ENCODE data around the gene NOP58.
"Not testable (repeated sequence)": the region's sequence is repeated elsewhere in the genome, so short reads cannot be mapped to it uniquely, and the experiment has no call there.

Gene NOP58, protein sequence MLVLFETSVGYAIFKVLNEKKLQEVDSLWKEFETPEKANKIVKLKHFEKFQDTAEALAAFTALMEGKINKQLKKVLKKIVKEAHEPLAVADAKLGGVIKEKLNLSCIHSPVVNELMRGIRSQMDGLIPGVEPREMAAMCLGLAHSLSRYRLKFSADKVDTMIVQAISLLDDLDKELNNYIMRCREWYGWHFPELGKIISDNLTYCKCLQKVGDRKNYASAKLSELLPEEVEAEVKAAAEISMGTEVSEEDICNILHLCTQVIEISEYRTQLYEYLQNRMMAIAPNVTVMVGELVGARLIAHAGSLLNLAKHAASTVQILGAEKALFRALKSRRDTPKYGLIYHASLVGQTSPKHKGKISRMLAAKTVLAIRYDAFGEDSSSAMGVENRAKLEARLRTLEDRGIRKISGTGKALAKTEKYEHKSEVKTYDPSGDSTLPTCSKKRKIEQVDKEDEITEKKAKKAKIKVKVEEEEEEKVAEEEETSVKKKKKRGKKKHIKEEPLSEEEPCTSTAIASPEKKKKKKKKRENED

DNA sequence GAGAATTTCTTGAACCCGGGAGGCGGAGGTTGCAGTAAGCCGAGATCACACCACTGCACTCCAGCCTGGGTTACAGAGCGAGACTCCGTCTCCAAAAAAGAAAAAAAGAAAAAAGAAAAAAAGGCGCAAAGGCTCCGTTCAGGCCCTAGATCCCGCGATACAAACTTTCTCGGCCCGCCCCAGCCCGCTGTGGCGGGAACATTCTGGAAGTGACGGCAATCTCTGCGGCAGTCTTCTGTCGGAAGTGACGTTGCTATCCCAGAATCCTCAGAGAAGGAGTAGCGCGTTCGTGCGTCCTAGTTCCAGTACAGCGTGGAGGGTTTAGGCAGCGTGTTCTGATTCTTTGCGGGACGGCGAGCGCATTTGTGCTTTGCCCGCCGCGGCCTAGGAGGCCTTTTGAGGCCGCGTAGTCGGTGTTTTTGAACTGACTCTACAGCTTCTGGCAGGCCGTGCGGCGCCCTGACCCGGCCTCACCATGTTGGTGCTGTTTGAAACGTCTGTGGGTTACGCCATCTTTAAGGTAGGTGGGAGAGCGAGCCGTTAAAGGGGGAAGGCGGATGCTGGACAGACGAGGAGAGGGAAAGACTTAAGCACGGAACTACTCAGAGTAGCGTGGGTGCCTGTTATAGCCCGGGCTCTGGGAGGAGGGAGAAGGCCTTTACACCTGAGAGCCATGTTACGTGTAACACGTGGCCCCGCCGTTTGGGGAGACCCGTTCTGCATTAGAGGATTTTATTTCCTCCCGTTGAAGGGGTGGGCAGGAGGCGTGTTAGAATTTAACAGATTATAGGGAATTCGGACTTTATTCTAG is at the start of gene NOP58:
NOP58 (plus strand) TSS at position 297 of the 811 bp plus-strand sequence; CDS start at position 476, 179 bp downstream.
- peak; percentile 76 for DNase-seq (ENCODE audit: low read depth)

DNA sequence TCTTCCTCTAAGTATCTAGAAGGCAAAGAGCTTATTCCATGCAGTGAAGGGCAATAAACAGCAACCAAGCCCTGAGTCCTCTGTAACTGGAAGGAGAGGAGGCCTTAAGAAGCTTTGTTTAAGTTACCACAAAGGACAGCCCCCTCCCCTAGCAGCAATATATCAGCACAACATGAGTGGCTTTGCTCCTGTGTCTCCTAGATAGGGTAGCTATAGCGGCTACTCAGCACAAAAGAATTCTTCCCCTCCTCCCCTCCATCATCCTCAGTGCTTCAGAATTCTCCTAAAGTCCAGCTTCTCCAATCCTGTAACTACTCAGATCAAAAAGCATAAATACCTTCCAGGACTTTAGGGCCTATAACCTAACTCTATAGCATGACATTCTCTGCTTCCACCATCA is 43.7 kb upstream of the NOP58 start:
- DNase-seq (ENCODE audit: low read depth): no peak

DNA sequence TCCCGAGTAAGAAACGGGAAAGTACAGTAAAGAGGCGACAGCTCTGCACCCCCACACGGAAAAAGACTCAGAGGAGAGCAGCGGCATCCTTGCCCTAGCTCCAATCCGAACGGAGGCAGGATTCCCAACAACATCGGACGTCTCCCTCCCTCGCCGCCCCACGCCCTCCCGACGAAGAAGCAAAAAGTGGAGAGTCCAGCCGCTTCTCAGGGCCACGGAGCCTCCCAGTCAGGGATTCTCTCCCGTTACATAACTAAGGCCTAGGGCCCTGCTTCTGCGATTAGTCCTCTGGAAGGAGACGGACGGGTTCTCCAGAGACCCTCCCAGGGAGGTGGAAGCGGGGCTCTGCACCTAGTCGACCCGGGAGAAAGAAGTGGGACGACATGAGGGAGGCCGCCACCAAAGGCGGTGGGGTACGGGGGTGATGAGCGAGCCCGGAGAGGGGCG is 27.8 kb upstream of the NOP58 start:
- DNase-seq (ENCODE audit: low read depth): peak; percentile 0

DNA sequence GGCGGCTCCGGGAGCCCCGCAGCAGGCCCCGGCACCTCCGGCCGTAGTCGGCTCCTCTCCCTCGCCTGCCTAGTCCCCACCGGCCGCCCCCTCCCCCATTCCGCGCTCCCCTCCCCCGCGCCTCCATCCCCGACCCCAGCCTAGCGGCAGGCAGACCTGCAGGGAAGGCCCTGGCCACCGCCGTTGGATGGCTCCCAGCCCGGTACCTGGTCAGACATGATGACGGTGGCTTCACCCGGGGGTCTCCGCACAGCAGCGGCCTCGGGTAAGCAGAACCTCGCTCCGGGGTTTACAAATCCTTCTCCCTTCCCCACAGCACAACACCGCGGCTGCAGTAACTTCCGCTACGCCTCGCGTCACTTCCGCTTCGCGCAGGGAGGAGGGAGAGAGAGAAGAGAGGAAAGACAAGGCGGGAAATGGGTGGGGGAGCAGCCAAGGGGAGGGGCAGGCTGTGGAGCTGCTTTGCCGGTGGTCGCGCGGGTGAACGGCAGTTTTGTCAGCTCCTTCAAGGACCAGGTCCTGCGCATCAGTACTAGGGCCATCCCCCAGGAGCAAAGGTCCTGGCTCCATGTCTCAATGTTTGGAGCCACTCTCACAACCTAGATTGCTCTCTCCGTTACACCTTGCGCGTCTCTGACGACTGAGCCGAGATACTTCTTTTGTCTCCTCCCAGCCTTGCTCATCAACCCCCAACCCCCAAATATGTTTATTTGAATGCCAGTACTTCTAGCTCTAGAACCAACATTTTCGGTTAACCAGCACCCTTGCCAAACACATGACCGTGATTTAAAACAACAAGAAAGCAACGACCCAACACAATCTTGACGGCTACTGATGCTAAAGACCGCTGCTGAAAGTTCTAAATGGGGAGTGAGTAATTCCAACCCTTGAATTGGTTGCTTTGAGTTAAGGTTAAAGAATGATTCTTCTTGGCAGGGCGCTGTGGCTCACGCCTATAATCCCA is 27.0 kb upstream of the NOP58 start, which contains the start of gene SUMO1:
SUMO1 (minus strand) TSS at position 364 of the 964 bp plus-strand sequence; CDS start at position 218, 146 bp downstream.
- DNase-seq (ENCODE audit: low read depth): peak; percentile 89

DNA sequence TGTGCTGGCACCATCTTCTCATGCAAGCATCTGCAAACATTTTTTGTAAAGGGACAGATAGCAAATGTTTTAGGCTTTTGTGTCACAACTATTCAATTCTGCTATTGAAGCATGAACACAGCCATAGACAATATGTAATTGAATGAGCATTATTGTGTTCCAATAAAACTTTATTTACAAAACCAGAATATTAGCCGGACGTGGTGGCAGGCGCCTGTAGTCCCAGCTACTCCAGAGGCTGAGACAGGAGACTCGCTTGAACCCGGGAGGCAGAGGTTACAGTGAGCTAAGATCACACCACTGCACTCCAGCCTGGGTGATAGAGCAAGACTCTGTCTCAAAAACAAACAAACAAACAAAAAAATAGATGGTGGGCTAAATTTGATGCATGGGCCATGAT is 17.9 kb upstream of the NOP58 start:
- not testable (repeated sequence) for DNase-seq (ENCODE audit: low read depth)

DNA sequence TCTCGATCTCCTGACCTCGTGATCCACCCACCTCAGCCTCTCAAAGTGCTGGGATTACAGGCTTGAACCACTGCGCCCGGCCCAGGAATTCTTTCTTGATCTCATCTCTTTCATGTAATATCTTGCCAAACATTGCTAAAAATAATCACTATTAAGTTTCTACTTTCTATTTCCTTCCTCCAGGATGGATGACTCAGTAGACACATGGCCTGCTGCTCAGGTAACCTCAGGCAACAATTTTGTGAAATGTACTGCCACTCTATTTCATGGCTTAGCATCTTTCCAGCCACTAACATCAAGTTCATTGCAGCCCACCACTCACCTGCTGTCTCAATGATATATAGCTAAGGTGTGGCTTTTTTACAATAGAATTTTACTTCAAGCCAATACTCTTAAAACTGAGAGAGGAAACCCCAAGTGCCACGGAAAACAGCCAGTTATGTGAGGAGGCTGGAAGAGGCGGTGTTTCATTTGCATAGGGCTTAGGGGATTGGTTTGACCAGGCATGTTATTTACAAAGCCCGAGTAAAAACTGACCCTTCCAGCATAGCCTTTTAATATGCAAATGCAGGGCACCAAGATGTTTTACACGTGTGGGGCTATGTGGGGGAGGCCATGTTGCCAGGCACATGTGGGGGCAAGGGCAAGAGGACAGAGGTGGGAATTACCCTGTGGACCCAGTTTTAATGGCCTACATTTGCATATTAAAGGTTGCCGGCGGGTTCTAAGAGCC is 15.9 kb upstream of the NOP58 start:
- DNase-seq (ENCODE audit: low read depth): no peak

DNA sequence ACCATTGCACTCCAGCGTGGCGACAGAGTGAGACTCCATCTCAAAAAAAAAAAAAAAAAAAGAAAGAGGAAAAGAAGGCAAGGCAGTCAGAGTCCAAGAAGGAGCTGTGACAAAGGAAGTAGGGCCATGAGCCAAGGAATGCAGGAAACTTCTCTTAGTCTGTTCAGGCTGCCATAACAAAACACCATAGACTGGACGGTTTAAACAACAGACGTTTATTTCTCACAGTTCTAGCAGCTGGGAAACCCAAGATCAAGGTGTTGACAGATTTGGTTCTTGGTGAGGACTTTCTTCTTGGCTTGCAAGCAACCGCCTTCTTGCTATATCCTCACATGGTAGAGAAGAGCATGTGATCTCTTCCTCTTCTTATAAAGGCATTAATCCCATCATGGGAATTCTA is 14.1 kb upstream of the NOP58 start:
- DNase-seq (ENCODE audit: low read depth): no peak

DNA sequence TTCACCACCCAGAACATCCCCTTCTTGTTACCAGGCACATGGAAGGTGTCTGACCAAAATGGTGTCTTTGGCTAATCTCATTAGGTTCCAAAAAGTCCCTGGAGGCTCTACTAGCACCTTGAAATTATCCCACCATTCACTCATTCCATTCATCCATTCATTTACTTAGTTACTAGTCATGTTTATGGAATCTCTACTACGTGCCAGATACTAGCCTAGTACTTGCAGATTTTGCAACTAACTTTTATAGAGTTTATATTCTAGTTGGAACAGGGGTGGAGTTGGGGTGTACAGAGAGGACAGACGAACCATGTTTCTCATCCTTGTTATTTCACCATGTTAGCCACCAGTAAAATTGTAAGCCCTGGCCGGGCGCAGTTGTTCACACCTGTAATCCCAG is 4.0 kb upstream of the NOP58 start:
- DNase-seq (ENCODE audit: low read depth): no peak

DNA sequence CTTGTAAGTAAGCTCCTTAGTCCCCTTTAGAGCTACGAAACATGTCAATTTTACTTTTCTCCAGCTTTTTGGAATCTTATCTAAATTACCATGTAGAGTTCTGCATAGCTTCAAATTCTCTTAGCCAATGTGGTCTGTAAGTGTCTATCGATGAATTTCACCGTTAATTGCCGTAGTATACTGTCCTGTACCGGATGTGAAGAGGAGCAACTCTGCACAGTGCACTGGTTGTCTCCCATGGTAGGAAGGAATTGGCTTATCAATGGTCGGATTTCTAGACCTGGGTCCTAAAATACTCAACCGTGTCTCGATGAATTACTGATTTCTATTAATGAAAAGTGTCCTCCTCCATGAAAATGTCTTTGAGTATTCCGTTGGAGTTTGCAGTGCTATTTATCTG is 1.9 kb downstream of the NOP58 start:
- no peak for DNase-seq (ENCODE audit: low read depth)

DNA sequence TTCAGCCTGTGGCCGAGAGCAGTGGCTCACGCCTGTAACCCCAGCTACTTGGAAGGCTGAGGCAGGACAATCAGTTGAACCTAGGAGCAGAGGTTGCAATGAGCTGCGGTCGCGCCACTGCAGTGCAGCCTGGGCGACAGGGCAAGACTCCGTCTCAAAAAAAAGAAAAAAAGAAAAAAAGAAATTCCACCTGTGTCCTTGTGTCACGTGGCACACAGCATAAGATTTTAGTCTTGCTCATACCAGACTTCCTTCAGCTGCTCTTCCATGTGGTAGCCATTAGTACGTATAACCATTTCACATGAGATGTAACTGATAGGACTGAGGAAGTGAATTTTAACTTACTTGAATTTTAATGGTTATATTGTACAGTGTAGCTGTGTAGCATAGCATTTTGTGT is 4.0 kb downstream of the NOP58 start:
- no peak for DNase-seq (ENCODE audit: low read depth)

DNA sequence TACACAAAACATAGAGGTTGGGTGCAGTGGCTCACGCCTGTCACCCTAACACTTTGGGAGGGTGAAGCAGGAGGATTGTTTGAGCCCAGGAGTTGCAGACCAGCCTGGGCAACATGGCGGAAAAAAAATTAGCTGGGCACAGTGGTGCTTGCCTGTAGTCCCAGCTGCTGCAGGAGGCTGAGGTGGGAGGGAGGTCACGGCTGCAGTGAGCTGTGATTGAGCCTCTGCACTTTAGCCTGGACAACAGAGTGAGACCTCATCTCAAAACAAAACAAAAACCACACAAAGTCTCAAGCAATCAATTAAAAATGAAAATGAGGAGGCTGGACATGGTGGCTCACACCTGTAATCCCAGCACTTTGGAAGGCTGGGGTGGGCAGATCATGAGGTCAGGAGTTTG is 4.9 kb downstream of the NOP58 start:
- DNase-seq (ENCODE audit: low read depth): no peak

DNA sequence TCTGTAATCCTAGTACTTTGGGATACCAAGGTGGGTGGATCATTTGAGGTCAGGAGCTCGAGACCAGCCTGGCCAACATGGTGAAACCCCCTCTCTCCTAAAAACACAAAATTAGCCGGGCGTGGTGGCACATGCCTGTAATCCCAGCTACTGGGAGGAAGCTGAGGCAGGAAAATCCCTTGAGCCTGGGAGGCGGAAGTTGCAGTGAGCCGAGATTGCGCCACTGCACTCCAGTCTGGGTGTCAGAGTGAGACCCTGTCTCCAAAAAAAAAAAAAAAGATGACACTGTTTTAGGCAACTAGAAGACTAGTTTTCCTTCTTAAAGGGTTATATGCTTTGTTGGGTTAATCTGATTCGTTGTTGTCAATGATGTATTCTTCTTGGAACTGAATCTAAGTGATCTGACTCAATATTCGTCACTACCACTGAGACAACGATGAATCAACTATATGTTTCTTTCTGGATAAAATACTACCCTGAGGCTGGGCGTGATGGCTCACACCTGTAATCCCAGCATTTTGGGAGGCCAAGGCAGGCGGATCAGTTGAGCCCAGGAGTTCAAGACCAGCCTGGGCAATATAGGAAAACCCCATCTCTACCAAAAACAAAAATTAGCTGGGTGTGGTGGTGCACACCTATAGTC is 10.6 kb downstream of the NOP58 start:
- not testable (repeated sequence) for DNase-seq (ENCODE audit: low read depth)

DNA sequence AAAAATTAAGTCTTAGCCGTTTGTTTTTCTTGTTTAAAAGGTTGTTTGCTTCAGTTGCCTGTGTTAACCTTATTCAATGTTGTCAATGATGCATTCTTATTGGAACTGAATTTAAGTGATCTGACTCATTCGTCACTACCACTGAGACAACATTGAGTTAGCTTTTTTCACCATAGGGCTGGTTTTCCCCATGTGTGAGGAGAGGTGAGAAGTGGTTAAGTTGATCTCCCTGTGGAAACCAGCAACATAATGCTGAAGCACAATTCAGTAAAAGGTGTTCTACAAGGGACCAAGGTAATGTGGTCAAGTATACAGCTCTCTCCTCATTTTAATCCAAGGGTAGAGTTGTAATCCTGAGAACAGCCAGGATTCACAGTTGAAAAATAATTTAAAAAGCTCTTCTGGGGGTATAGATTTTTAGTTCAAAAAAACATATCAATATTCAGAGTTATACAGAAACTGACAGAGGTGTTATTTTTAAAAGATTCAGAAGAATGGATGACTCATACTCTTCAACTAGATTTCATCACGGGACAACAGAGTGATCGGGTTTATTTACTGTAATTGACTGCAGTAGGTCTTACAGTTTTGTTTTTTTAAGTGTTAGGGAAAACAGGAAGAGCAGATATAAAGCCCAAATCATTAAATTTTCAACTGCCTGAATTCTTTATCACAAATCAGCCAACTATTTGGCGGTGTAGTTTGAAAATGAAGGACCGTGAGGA is 12.6 kb downstream of the NOP58 start:
- no peak for DNase-seq (ENCODE audit: low read depth)

DNA sequence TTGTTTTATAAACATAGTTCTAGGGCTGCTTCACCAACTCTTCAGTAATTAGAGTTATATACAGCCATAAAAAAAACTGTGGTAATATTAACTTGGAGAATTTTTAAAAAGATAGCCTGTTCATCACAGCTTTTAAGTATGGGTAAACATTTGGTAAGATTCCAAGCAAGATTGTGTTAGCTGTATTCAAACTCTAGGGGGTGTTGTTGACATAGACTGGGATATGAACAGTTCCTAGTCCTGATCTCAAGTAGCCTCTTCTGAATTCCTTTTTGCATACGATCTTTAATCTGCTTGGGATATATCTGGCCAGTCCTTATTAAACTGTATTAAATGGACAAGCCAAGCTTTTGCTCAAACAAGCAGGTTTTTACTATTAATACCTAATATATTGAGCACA is 13.4 kb downstream of the NOP58 start:
- DNase-seq (ENCODE audit: low read depth): no peak

DNA sequence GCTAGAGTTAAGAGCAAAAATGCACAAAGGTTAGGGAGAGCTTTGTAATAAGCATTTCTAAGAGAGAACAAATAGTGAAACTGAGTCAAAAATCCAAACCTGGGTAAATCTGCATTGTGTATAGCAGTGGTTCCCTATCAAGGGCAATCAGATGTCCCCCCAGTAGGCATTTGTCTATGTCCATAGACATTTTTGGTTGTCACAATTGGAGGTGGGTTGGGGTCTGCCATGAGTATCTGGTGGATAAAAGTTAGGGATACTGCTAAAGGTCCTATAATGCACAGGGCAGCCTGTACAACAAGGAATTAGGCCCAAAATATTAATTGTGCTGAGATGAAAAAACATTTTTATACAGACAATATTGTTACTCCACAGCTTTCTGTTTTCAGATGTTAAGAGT is 21.0 kb downstream of the NOP58 start:
- no peak for DNase-seq (ENCODE audit: low read depth)

DNA sequence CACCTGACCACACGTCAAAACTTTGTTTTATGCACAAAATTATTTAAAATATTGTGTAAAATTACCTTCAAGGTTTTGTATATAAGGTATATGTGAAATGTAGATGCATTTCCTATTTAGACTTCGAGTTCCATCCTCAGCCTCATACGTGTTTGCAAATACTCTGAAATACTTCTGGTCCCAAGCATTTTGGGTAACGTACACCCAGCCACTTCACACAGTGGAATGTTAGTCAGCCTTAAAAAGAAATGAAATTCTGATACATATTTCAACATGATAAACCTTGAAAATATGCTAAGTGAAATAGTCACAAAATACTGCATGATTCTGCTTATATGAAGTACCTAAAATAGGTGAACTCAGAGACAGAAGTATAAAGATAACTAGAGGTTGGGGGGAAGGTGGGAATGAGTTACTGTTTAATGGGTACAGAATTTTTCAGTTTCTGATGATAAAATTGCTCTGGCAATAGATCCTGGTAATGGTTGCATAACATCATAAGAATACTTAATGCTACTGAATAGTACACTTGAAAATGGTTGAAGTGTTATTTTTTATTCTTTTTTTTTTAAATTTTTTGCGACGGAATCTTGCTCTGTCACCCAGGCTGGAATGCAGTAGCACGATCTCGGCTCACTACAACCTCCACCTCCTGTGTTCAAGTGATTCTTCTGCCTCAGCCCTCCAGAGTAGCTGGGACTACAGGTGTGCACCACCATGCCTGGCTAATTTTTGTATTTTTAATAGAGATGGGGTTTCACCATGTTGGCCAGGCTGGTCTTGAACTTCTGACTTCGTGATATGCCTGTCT is 24.0 kb downstream of the NOP58 start:
- no peak for DNase-seq (ENCODE audit: low read depth)

DNA sequence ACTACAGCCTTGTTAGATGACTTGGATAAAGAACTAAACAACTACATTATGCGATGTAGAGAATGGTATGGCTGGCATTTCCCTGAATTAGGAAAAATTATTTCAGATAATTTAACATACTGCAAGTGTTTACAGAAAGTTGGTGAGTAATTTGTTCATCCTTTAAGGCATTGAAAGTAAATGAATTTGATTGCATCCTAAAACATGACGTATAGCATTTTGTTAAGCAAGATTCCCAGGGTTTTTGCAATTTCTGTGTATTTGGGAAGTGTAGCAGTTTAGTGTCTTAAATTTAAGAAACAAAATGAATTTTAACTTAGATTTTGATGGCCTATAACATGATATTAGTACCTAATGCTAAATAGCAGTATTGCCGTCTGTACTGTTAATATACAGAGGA is 24.8 kb downstream of the NOP58 start:
- DNase-seq (ENCODE audit: low read depth): no peak

DNA sequence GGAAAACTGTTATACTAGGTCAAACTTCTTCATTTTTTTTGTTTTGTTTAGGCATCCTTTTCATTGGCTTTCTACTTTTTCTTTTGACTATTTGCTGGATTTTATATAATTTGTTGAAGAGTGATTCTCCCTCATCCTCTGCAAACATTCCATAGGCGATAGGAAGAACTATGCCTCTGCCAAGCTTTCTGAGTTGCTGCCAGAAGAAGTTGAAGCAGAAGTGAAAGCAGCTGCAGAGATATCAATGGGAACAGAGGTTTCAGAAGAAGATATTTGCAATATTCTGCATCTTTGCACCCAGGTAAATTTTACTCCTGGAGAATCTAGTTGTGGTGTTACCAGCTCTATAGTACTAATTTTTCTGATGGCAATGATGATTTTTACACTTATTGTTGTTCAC is 25.4 kb downstream of the NOP58 start:
- DNase-seq (ENCODE audit: low read depth): no peak

DNA sequence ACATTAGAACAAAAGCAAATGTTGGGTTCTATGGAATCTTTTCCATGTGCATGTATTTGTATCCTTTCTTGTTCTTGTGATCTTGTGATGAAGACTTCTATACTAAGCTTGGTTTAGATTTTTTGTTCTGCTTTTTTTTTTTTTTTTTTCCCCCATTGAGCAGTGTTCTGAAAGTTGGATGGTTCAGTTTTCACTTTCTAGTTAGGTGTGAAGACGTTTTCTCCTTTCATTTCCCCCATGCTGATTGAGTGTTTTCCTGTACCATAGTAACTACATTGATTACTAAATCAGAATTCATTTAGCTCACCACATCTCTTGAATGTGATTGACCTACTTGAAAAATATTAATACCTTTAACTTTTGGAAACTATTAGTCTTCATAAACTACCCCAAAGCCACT is 34.1 kb downstream of the NOP58 start:
- no peak for DNase-seq (ENCODE audit: low read depth)
